Ectodermal cell (in vitro differentiated cells): Measurements from ENCODE around the gene SLC1A4.

Source experiments
- H3K27ac ChIP-seq: 2 replicates; pipeline ENCODE4 v1.7.0; 2013; ENCODE audit warnings: mild to moderate bottlenecking, low read depth, low read length; ENCODE audit not compliant: insufficient read depth, poor library complexity, severe bottlenecking
- H3K27me3 ChIP-seq: 2 replicates; pipeline ENCODE4 v1.7.0; 2013; ENCODE audit warnings: mild to moderate bottlenecking, low read length; ENCODE audit not compliant: insufficient read depth, control insufficient read depth, poor library complexity, severe bottlenecking
- H3K36me3 ChIP-seq: one replicate; pipeline ENCODE4 v1.7.0; 2013; ENCODE audit warnings: low read length; ENCODE audit not compliant: control insufficient read depth, insufficient read depth
- H3K4me1 ChIP-seq: one replicate; pipeline ENCODE4 v1.7.0; 2013; ENCODE audit warnings: low read length; ENCODE audit not compliant: control insufficient read depth, insufficient read depth
- H3K4me3 ChIP-seq: 2 replicates; pipeline ENCODE4 v1.7.0; 2013; ENCODE audit warnings: low read depth, low read length, control low read depth; ENCODE audit not compliant: insufficient read depth
- H3K9me3 ChIP-seq: 2 replicates; pipeline ENCODE4 v1.7.0; 2013; ENCODE audit warnings: mild to moderate bottlenecking, low read length, moderate library complexity; ENCODE audit not compliant: control insufficient read depth
- WGBS, 2 experiments: methylation state at CpG; one replicate each; pipeline ENCODE4 v1.1.7; 2013; ENCODE audit warnings: missing lambda C conversion rate in 2 of 2; 5-methylcytosine and 5-hydroxymethylcytosine counted together

Gene SLC1A4

GRCh38 chr2:65045651-65046050, 56.5 kb downstream of the SLC1A4 start:
- no peak overlapping the region for H3K4me3 ChIP-seq
- peak overlapping the region; percentile 23 for H3K27ac ChIP-seq
- H3K4me1 ChIP-seq = no peaks in the 10 kb centered on the region
- H3K36me3 ChIP-seq = peaks cover 10% of the 10 kb centered on the region
- H3K27me3 ChIP-seq = no peaks in the 10 kb centered on the region
- H3K9me3 ChIP-seq = no peaks in the 10 kb centered on the region
- 47% methylated on average over 9 to 10 of the region's 10 CpGs for WGBS, 2 experiments

GRCh38 chr2:65046633-65047407, 57.6 kb downstream of the SLC1A4 start:
- peaks cover 10% of the 10 kb centered on the region for H3K36me3 ChIP-seq
- H3K4me3 ChIP-seq = no peak overlapping the region
- WGBS, 2 experiments = 93 to 94% methylated on average over 11 of the region's 11 CpGs
- no peaks in the 10 kb centered on the region for H3K9me3 ChIP-seq
- no peak overlapping the region for H3K27ac ChIP-seq
- H3K27me3 ChIP-seq = no peaks in the 10 kb centered on the region
- no peaks in the 10 kb centered on the region for H3K4me1 ChIP-seq

- Histone ChIP-seq H3K4me3 (no peak overlapping the region), H3K27ac (no peak overlapping the region), H3K4me1 (no peaks in the 10 kb centered on the region), H3K9me3 (no peaks in the 10 kb centered on the region), H3K27me3 (no peaks in the 10 kb centered on the region), H3K36me3 (peaks cover 6% of the 10 kb centered on the region)
- WGBS, 2 experiments = 85 to 96% methylated on average over 1 of the region's 1 CpG
These were observed 59.9 kb downstream of the SLC1A4 start for GRCh38 chr2:65049010-65049639.

- Histone ChIP-seq H3K4me1 (peaks cover 13% of the 10 kb centered on the region), H3K27me3 (no peaks in the 10 kb centered on the region)
- 90 to 96% methylated on average over 2 to 3 of the region's 3 CpGs for WGBS, 2 experiments
These were observed 61.7 kb downstream of the SLC1A4 start for GRCh38 chr2:65050931-65051330.

GRCh38 chr2:65053199-65053598, 64.0 kb downstream of the SLC1A4 start:
- H3K27ac ChIP-seq = no peak overlapping the region
- WGBS, 2 experiments = 47 to 76% methylated on average over 1 of the region's 1 CpG
- H3K36me3 ChIP-seq = no peaks in the 10 kb centered on the region
- H3K9me3 ChIP-seq = no peaks in the 10 kb centered on the region
- peaks cover 15% of the 10 kb centered on the region for H3K4me1 ChIP-seq
- H3K27me3 ChIP-seq = no peaks in the 10 kb centered on the region
- H3K4me3 ChIP-seq = no peak overlapping the region

More at GRCh38 chr2:65050931-65051330, 61.7 kb downstream of the SLC1A4 start:
- H3K27ac ChIP-seq = no peak overlapping the region
- peaks cover 4% of the 10 kb centered on the region for H3K36me3 ChIP-seq
- H3K9me3 ChIP-seq = no peaks in the 10 kb centered on the region
- no peak overlapping the region for H3K4me3 ChIP-seq

- H3K4me1 ChIP-seq = peaks cover 19% of the 10 kb centered on the region
- peak overlapping the region; percentile 58 for H3K4me3 ChIP-seq
- H3K9me3 ChIP-seq = no peaks in the 10 kb centered on the region
- H3K27me3 ChIP-seq = no peaks in the 10 kb centered on the region
- H3K36me3 ChIP-seq = no peaks in the 10 kb centered on the region
- H3K27ac ChIP-seq = no peak overlapping the region
- 94 to 95% methylated on average over 4 of the region's 4 CpGs for WGBS, 2 experiments
These were observed 65.7 kb downstream of the SLC1A4 start for GRCh38 chr2:65054749-65055421.

GRCh38 chr2:65055422-65056214, 66.4 kb downstream of the SLC1A4 start:
- H3K27ac ChIP-seq = no peak overlapping the region

GRCh38 chr2:65056215-65057053, 67.2 kb downstream of the SLC1A4 start, which contains the start of gene CEP68:
CEP68 (plus strand) TSS chr2:65056416; CDS start chr2:65069445, 13,029 bp downstream.
- H3K27me3 ChIP-seq = no peaks in the 10 kb centered on the region
- 0 to 1% methylated on average over 99 of the region's 99 CpGs for WGBS, 2 experiments
- no peaks in the 10 kb centered on the region for H3K9me3 ChIP-seq
- peak within 1 kb of the TSS; percentile 81 for H3K27ac ChIP-seq
- H3K36me3 ChIP-seq = no peaks in the 10 kb centered on the region
- H3K4me3 ChIP-seq = peak within 1 kb of the TSS; percentile 58
- H3K4me1 ChIP-seq = peaks cover 24% of the 10 kb centered on the region

More at GRCh38 chr2:65055422-65056214, 66.4 kb downstream of the SLC1A4 start:
- H3K4me1 ChIP-seq = peaks cover 19% of the 10 kb centered on the region
- peak overlapping the region; percentile 58 for H3K4me3 ChIP-seq
- no peaks in the 10 kb centered on the region for H3K27me3 ChIP-seq
- no peaks in the 10 kb centered on the region for H3K36me3 ChIP-seq
- WGBS, 2 experiments = 12 to 13% methylated on average over 42 of the region's 42 CpGs
- H3K9me3 ChIP-seq = no peaks in the 10 kb centered on the region

GRCh38 chr2:65057054-65057375, 67.8 kb downstream of the SLC1A4 start:
- Histone ChIP-seq H3K36me3 (no peaks in the 10 kb centered on the region), H3K27me3 (no peaks in the 10 kb centered on the region), H3K9me3 (no peaks in the 10 kb centered on the region), H3K4me1 (peaks cover 28% of the 10 kb centered on the region), H3K4me3 (peak overlapping the region; percentile 58), H3K27ac (no peak overlapping the region)
- 13% methylated on average over 5 of the region's 5 CpGs for WGBS, 2 experiments
